ENCODE measurements around the gene TMEM170B. TPM values are rescaled to one million over a fixed set of nuclear protein-coding genes. Genes with fewer than 3 reads are reported as not detected.

TMEM170B gene
- total RNA-seq, 1 donor from 2014 or later = 9.2 TPM

- H3K27me3 ChIP-seq = no peaks in the 10 kb centered on the region
- DNase-seq (no peak), ATAC-seq (peak; percentile 46)
- no peak overlapping the region for H3K27ac ChIP-seq
- H3K9me3 ChIP-seq = no peaks in the 10 kb centered on the region
- H3K4me1 ChIP-seq = no peaks in the 10 kb centered on the region
- TF ChIP-seq CTCF (IDR thresholded peaks at IDR 0.05) = no peak
- no peaks in the 10 kb centered on the region for H3K36me3 ChIP-seq
- intact Hi-C loops (cut with DNase I) = no loop called here
- no peak overlapping the region for H3K4me3 ChIP-seq
Measured at GRCh38 chr6:11621119-11621518, 83.6 kb downstream of the TMEM170B start.

- TF ChIP-seq CTCF (IDR thresholded peaks at IDR 0.05) = no peak
- no peak overlapping the region for H3K4me3 ChIP-seq
- no peaks in the 10 kb centered on the region for H3K9me3 ChIP-seq
- ATAC-seq (no peak), DNase-seq (no peak)
- H3K27ac ChIP-seq = peak overlapping the region; percentile 17
- H3K36me3 ChIP-seq = no peaks in the 10 kb centered on the region
- no peaks in the 10 kb centered on the region for H3K27me3 ChIP-seq
- intact Hi-C loops (cut with DNase I) = no loop called here
- H3K4me1 ChIP-seq = no peaks in the 10 kb centered on the region
Measured at GRCh38 chr6:11622156-11622555, 84.6 kb downstream of the TMEM170B start.

GRCh38 chr6:11623272-11623671, 85.7 kb downstream of the TMEM170B start:
- no peak for TF ChIP-seq CTCF (IDR thresholded peaks at IDR 0.05)
- Histone ChIP-seq H3K4me3 (no peak overlapping the region), H3K9me3 (no peaks in the 10 kb centered on the region), H3K27ac (no peak overlapping the region), H3K36me3 (no peaks in the 10 kb centered on the region), H3K4me1 (no peaks in the 10 kb centered on the region), H3K27me3 (no peaks in the 10 kb centered on the region)
- no peak for DNase-seq
- ATAC-seq = no peak
- intact Hi-C loops (cut with DNase I) = no loop called here

- DNase-seq (no peak), ATAC-seq (no peak)
- no peak overlapping the region for H3K4me3 ChIP-seq
- H3K36me3 ChIP-seq = no peaks in the 10 kb centered on the region
- no peak for TF ChIP-seq CTCF (IDR thresholded peaks at IDR 0.05)
- H3K9me3 ChIP-seq = no peaks in the 10 kb centered on the region
- H3K4me1 ChIP-seq = no peaks in the 10 kb centered on the region
- no peak overlapping the region for H3K27ac ChIP-seq
- H3K27me3 ChIP-seq = no peaks in the 10 kb centered on the region
- intact Hi-C loops (cut with DNase I) = no loop called here
Measured at GRCh38 chr6:11625302-11625701, 87.8 kb downstream of the TMEM170B start.

GRCh38 chr6:11626356-11626755, 88.8 kb downstream of the TMEM170B start:
- intact Hi-C loops (cut with DNase I) = no loop called here
- TF ChIP-seq CTCF (IDR thresholded peaks at IDR 0.05) = no peak
- Histone ChIP-seq H3K4me1 (peaks cover 3% of the 10 kb centered on the region), H3K36me3 (no peaks in the 10 kb centered on the region), H3K4me3 (no peak overlapping the region), H3K27me3 (no peaks in the 10 kb centered on the region), H3K27ac (no peak overlapping the region), H3K9me3 (no peaks in the 10 kb centered on the region)
- ATAC-seq (no peak), DNase-seq (no peak)

- Histone ChIP-seq H3K36me3 (no peaks in the 10 kb centered on the region), H3K4me3 (no peak overlapping the region), H3K27ac (no peak overlapping the region), H3K9me3 (no peaks in the 10 kb centered on the region), H3K27me3 (no peaks in the 10 kb centered on the region), H3K4me1 (peaks cover 15% of the 10 kb centered on the region)
- DNase-seq (no peak), ATAC-seq (no peak)
- no peak for TF ChIP-seq CTCF (IDR thresholded peaks at IDR 0.05)
- intact Hi-C loops (cut with DNase I) = no loop called here
Measured at GRCh38 chr6:11628562-11628961, 91.0 kb downstream of the TMEM170B start.
